Calu3 (cell line): ENCODE results near the gene NEUROG1. TPM values are rescaled to one million over a fixed set of nuclear protein-coding genes. Genes with fewer than 3 reads are reported as not detected.

Experiments
- BruUV-seq: library from RNA; stranded (reverse); fragments of 400-500 nt; replicated peaks from 2 replicates; lab custom pipeline; 2021; lab: Mats Ljungman, UMichigan
- CTCF ChIA-PET: fragments of 300-600 bp; sonication (Branson Sonifier 250); formaldehyde crosslinking; loops from one replicate; lab custom pipeline; 2022; ENCODE audit warnings: antibody characterized with exemption; lab: Charles Lee
- DNase-seq: peaks from one replicate; pipeline ENCODE4 v3.0.0; 2022
- H3K27ac Mint-ChIP-seq: one replicate; pipeline ENCODE4 v1.8.0; 2022; ENCODE audit warnings: mixed read lengths; ENCODE audit not compliant: unreplicated experiment
- H3K27me3 Mint-ChIP-seq: one replicate; pipeline ENCODE4 v1.8.0; 2022; ENCODE audit warnings: mixed read lengths; ENCODE audit not compliant: unreplicated experiment
- H3K36me3 Mint-ChIP-seq: one replicate; pipeline ENCODE4 v1.8.0; 2022; ENCODE audit warnings: mild to moderate bottlenecking, moderate library complexity, mixed read lengths; ENCODE audit not compliant: insufficient read depth, unreplicated experiment
- H3K4me1 Mint-ChIP-seq: one replicate; pipeline ENCODE4 v1.8.0; 2022; ENCODE audit warnings: mild to moderate bottlenecking, low read depth, mixed read lengths; ENCODE audit not compliant: unreplicated experiment
- H3K4me3 Mint-ChIP-seq: one replicate; pipeline ENCODE4 v1.8.0; 2022; ENCODE audit warnings: mild to moderate bottlenecking, low read depth, moderate library complexity, mixed read lengths; ENCODE audit not compliant: unreplicated experiment
- H3K9me3 Mint-ChIP-seq: one replicate; pipeline ENCODE4 v1.8.0; 2022; ENCODE audit warnings: low read depth, mixed read lengths; ENCODE audit not compliant: unreplicated experiment
- intact Hi-C: fragments of 100-400 bp; cut with micrococcal nuclease; formaldehyde crosslinking; loops from one replicate; pipeline ENCODE4 v1.10.0; 2022; ENCODE audit not compliant: unreplicated experiment
- total RNA-seq: library from RNA; stranded (reverse); gene quantifications from 2 replicates; pipeline ENCODE4 v1.2.3, GENCODE V29; 2022
- TF ChIP-seq, protein P1 (sequence below): fragments of 200-600 bp; IDR thresholded peaks from one replicate; pipeline ENCODE4 v1.8.0; 2022; ENCODE audit warnings: antibody characterized with exemption; ENCODE audit not compliant: unreplicated experiment

Gene NEUROG1
- total RNA-seq, 1 experiment from 2014 or later: not detected

DNA sequence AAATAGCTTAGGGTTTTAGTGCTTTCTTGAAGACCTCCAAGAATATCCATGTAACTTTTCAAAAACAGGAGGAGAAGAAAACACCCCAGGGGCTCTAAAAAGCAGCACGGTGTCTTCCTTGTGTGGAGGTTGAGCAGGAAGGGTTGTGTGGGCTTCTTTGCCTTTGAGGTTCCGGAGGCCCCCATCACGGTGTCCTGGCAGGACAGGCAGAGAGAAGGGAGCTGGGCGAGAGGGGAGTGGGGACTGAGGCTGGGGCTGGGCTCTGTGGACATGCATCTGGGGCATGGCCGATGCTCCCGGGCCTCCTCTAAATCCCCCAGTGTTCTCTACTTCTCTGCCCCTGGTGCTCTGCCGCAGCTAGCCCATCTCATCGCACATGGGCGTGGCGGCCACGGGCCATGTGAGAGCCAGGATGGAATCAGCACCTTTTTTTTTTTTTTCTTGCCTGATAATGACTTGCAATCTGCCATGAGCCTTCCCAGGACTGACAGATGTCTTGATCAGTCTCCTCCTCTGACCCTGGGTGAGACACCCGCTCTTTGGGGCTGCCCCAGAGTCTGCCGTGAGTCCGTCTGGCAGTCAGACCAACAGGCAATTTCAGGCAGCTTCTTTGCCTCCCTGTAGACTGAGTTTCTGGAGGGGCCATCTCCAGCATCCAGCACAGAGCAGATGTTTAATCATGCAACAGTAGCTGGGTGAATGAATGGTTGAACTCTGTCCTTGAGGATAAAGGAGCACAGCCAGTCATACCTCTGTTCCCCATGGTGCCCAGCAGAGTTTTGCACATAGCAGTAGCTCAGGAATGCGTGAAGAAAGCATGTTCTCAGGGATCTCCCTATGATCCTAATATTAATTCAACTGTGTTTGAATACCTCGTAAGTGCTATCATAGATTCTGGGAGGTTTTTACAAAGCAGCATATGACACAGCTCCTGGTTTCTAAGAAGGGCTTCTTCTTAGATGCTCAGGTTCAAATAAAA lies 30.9 kb upstream of the NEUROG1 start:
- peaks cover 9% of the 10 kb centered on the region for H3K27me3 Mint-ChIP-seq
- TF ChIP-seq, protein P1, sequence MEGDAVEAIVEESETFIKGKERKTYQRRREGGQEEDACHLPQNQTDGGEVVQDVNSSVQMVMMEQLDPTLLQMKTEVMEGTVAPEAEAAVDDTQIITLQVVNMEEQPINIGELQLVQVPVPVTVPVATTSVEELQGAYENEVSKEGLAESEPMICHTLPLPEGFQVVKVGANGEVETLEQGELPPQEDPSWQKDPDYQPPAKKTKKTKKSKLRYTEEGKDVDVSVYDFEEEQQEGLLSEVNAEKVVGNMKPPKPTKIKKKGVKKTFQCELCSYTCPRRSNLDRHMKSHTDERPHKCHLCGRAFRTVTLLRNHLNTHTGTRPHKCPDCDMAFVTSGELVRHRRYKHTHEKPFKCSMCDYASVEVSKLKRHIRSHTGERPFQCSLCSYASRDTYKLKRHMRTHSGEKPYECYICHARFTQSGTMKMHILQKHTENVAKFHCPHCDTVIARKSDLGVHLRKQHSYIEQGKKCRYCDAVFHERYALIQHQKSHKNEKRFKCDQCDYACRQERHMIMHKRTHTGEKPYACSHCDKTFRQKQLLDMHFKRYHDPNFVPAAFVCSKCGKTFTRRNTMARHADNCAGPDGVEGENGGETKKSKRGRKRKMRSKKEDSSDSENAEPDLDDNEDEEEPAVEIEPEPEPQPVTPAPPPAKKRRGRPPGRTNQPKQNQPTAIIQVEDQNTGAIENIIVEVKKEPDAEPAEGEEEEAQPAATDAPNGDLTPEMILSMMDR: no peak
- no peak for DNase-seq
- intact Hi-C loops: no loop called here
- no peak overlapping the region for H3K4me3 Mint-ChIP-seq
- no peaks in the 10 kb centered on the region for H3K9me3 Mint-ChIP-seq
- no TSS peak for BruUV-seq
- no peaks in the 10 kb centered on the region for H3K4me1 Mint-ChIP-seq
- no peaks in the 10 kb centered on the region for H3K36me3 Mint-ChIP-seq
- CTCF ChIA-PET: interaction anchor here (0.6 to 3.6 kb wide), 36 partner anchors 10 to 372 kb away, joined by 3 to 57 read pairs (median 4); partner anchors contain the start of genes CXCL14 and SLC25A48
- no peak overlapping the region for H3K27ac Mint-ChIP-seq

DNA sequence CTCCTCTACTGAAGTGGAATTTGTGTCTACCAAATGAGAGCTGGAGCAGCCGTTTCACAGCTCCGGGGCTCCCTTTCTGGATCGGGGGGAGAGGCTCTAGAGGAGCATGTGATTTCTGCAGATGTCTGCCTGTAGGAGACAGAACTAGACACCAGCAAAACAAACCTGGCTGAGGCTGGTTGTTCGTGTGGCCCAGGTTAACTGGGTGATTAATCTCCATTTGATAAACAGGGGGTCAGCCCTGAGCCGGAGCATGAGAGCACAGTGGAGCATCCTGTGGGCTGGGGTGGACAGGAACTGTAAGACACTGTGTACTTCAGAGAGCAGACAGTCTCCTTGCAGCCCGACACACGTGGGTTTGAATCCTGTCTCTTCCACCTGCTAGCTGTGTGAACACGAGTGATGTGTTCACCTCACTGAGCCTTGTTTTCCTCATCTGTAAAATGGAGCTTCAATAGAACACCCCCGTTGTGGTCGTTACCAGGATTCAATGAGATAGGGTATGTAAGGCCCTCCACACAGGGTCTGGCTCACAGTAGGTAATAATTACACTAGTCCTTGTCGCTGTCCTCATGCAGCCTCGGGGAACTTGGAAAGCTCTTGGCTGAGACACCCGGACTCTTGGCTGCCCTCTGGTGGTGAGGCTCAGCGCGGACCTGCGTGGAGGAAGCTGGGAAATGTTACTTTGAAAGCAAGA lies 30.1 kb upstream of the NEUROG1 start:
- CTCF ChIA-PET: interaction anchor here (0.6 to 3.6 kb wide), 33 partner anchors 10 to 373 kb away, joined by 3 to 57 read pairs (median 4); partner anchors contain the start of genes CXCL14 and SLC25A48
- Mint-ChIP-seq H3K9me3 (no peaks in the 10 kb centered on the region), H3K36me3 (no peaks in the 10 kb centered on the region), H3K4me1 (peaks cover 2% of the 10 kb centered on the region), H3K27me3 (peaks cover 14% of the 10 kb centered on the region), H3K27ac (no peak overlapping the region), H3K4me3 (no peak overlapping the region)
- TF ChIP-seq, protein P1: peak; percentile 93
- BruUV-seq: no TSS peak
- intact Hi-C loops: no loop called here
- peak; percentile 92 for DNase-seq

DNA sequence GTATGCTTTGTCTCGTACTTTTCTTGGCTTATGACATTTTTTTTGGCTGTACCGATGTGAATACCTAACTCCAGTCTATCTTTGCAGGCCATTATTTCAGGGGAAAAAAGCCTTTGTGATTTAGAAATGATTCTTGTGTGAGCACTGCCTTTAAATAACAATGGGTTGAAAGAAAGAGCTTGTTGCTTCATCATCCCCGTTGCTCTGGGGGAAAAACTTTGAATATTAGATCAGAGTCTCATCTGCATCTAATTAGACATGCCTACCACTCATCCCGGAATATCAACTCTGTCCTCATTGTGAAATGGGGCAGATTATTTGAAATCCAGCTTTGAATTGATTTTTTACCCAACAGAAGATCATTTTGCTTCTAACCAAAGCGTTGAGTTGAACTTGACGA lies 29.5 kb upstream of the NEUROG1 start:
- CTCF ChIA-PET: interaction anchor here (1.5 to 3.6 kb wide), 9 partner anchors 12 to 265 kb away, joined by 5 to 57 read pairs (median 15); partner anchors contain the start of gene CXCL14
- peaks cover 8% of the 10 kb centered on the region for H3K4me1 Mint-ChIP-seq
- DNase-seq: no peak
- no peak overlapping the region for H3K27ac Mint-ChIP-seq
- TF ChIP-seq, protein P1: no peak
- H3K9me3 Mint-ChIP-seq: no peaks in the 10 kb centered on the region
- H3K27me3 Mint-ChIP-seq: peaks cover 20% of the 10 kb centered on the region
- no peaks in the 10 kb centered on the region for H3K36me3 Mint-ChIP-seq
- intact Hi-C loops: no loop called here
- no peak overlapping the region for H3K4me3 Mint-ChIP-seq
- BruUV-seq: no TSS peak

DNA sequence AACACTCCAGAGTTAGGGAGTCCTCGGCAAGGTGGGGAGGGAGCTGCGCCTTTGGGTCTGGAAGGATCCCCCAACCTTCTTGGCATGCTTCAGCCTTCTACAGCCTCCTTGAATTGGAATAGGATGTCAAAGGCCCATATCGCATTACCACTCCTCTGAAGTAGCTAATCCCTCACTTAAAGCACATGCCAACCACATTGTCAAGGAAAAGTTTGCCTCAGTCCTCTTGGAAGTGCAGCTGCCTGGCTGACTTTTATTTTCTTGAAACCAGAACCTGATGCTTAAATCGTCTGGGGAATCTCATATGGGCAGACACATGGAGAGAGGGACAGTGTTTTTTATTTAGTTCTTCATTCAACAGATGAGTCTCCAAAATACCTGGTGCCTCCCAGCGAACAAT lies 28.6 kb upstream of the NEUROG1 start:
- no peak overlapping the region for H3K4me3 Mint-ChIP-seq
- H3K4me1 Mint-ChIP-seq: peaks cover 8% of the 10 kb centered on the region
- H3K9me3 Mint-ChIP-seq: no peaks in the 10 kb centered on the region
- peaks cover 30% of the 10 kb centered on the region for H3K27me3 Mint-ChIP-seq
- CTCF ChIA-PET: interaction anchor here (1.1 kb wide), 1 partner anchor 11 kb away, joined by 4 read pairs; no protein-coding TSS in a partner anchor
- TF ChIP-seq, protein P1: no peak
- intact Hi-C loops: no loop called here
- H3K36me3 Mint-ChIP-seq: no peaks in the 10 kb centered on the region
- no peak overlapping the region for H3K27ac Mint-ChIP-seq
- BruUV-seq: no TSS peak
- no peak for DNase-seq
